Neural cell (in vitro differentiated cells): ENCODE measurements around the gene CELA2A. TPM values are rescaled to one million over a fixed set of nuclear protein-coding genes. Genes with fewer than 3 reads are reported as not detected.

Experiments
- H2AFZ ChIP-seq: fragments of 200-600, 300-800 bp; sonication (generic), shearing (Covaris generic); 2 replicates; pipeline ENCODE4 v1.6.0; 2014; ENCODE audit warnings: low read depth, mild to moderate bottlenecking, antibody characterized with exemption, low read length, moderate library complexity
- H3F3A ChIP-seq: fragments of 200-600 bp; shearing (Covaris generic); 2 replicates; pipeline ENCODE4 v1.6.1; 2016; ENCODE audit warnings: mild to moderate bottlenecking, moderate library complexity, mixed read lengths, antibody characterized with exemption, low read length; ENCODE audit not compliant: insufficient read depth, poor library complexity, severe bottlenecking
- H3K27ac ChIP-seq: fragments of 200-600, 300-800 bp; sonication (generic), shearing (Covaris generic); 2 replicates; pipeline ENCODE4 v1.5.1; 2014; ENCODE audit warnings: mild to moderate bottlenecking, low read length, moderate library complexity
- H3K27me3 ChIP-seq: fragments of 300-800, 200-600 bp; sonication (generic), shearing (Covaris generic); 2 replicates; pipeline ENCODE4 v1.6.0; 2014; ENCODE audit warnings: mild to moderate bottlenecking, low read depth, low read length, moderate library complexity; ENCODE audit not compliant: insufficient read depth
- H3K36me3 ChIP-seq: fragments of 300-800, 200-600 bp; sonication (generic), shearing (Covaris generic); 2 replicates; pipeline ENCODE4 v1.5.1; 2014; ENCODE audit warnings: mild to moderate bottlenecking, antibody characterized with exemption, low read length, moderate library complexity; ENCODE audit not compliant: insufficient read depth
- H3K4me2 ChIP-seq: fragments of 300-800, 200-600 bp; sonication (generic), shearing (Covaris generic); 2 replicates; pipeline ENCODE4 v1.6.0; 2014; ENCODE audit warnings: mild to moderate bottlenecking, low read length
- H3K4me3 ChIP-seq: fragments of 300-800, 200-600 bp; sonication (generic), shearing (Covaris generic); 2 replicates; pipeline ENCODE4 v1.5.1; 2014; ENCODE audit warnings: mild to moderate bottlenecking, low read length, moderate library complexity
- H3K79me2 ChIP-seq: fragments of 200-600 bp; shearing (Covaris generic); replicated peaks from 2 replicates; pipeline ENCODE4 v1.6.0; 2014; ENCODE audit warnings: mild to moderate bottlenecking, low read length, moderate library complexity; ENCODE audit not compliant: insufficient read depth
- H3K9ac ChIP-seq: fragments of 300-800, 200-600 bp; sonication (generic), shearing (Covaris generic); 2 replicates; pipeline ENCODE4 v1.6.1; 2016; ENCODE audit warnings: mild to moderate bottlenecking, low read length, mixed read lengths
- H3K9me2 ChIP-seq: fragments of 200-600 bp; shearing (Covaris generic); 2 replicates; pipeline ENCODE4 v1.6.1; 2016; ENCODE audit warnings: mild to moderate bottlenecking, low read length, mixed read lengths; ENCODE audit not compliant: insufficient read depth
- H3K9me3 ChIP-seq: fragments of 200-600, 300-800 bp; sonication (generic), shearing (Covaris generic); 2 replicates; pipeline ENCODE4 v1.6.1; 2016; ENCODE audit warnings: mild to moderate bottlenecking, mixed run types, low read length, moderate library complexity, mixed read lengths
- H4K20me1 ChIP-seq: fragments of 200-600 bp; shearing (Covaris generic); 2 replicates; pipeline ENCODE4 v1.6.1; 2016; ENCODE audit warnings: mild to moderate bottlenecking, mixed run types; ENCODE audit not compliant: insufficient read depth
- CTCF ChIP-seq: fragments of 450-650 bp; IDR thresholded peaks from 2 replicates; pipeline ENCODE4 v1.5.1; 2014; ENCODE audit warnings: antibody characterized with exemption, mild to moderate bottlenecking, moderate library complexity; ENCODE audit not compliant: poor library complexity, severe bottlenecking
- EP300 ChIP-seq: fragments of 450-650 bp; conservative IDR thresholded peaks from 2 replicates; pipeline ENCODE4 v1.6.1; 2014; ENCODE audit warnings: antibody characterized with exemption, mild to moderate bottlenecking, moderate library complexity; ENCODE audit not compliant: poor library complexity, severe bottlenecking
- EZH2 ChIP-seq: fragments of 200-600, 300-800 bp; shearing (Covaris generic), sonication (generic); IDR thresholded peaks from 2 replicates; pipeline ENCODE4 v1.6.1; 2014; ENCODE audit warnings: antibody characterized with exemption, low read length, borderline replicate concordance, mild to moderate bottlenecking; ENCODE audit not compliant: insufficient read depth, poor library complexity, severe bottlenecking
- MXI1 ChIP-seq: fragments of 450-650 bp; conservative IDR thresholded peaks from 2 replicates; pipeline ENCODE4 v1.6.1; 2014; ENCODE audit warnings: antibody characterized with exemption, mild to moderate bottlenecking; ENCODE audit not compliant: poor library complexity, severe bottlenecking
- POLR2AphosphoS5 ChIP-seq: IDR thresholded peaks from 2 replicates; pipeline ENCODE4 v1.6.1; 2012
- RAD21 ChIP-seq: fragments of 450-650 bp; conservative IDR thresholded peaks from 2 replicates; pipeline ENCODE4 v1.6.1; 2014; ENCODE audit warnings: antibody characterized with exemption, mild to moderate bottlenecking, moderate library complexity
- REST ChIP-seq: IDR thresholded peaks from 2 replicates; pipeline ENCODE4 v1.6.1; 2012; ENCODE audit warnings: borderline replicate concordance
- SMC3 ChIP-seq: fragments of 450-650 bp; conservative IDR thresholded peaks from 2 replicates; pipeline ENCODE4 v1.6.1; 2014; ENCODE audit warnings: antibody characterized with exemption, mild to moderate bottlenecking, moderate library complexity; ENCODE audit not compliant: poor library complexity
- TAF1 ChIP-seq: IDR thresholded peaks from 2 replicates; pipeline ENCODE4 v1.6.1; 2012; ENCODE audit warnings: low read depth
- polyA plus RNA-seq: library from polyadenylated mRNA; depleted of rRNA; stranded (reverse); fragments of >200 nt; gene quantifications from 2 replicates; pipeline ENCODE4 v1.2.3, GENCODE V29; 2014

The CELA2A gene
- polyA plus RNA-seq, 1 donor from 2014 or later, result not detected

GRCh38 chr1:15449567-15449966 lies 7.0 kb upstream of the CELA2A start:
- no peak for TF ChIP-seq POLR2AphosphoS5
- no peak for TF ChIP-seq TAF1
- TF ChIP-seq MXI1, result no peak
- no peak for TF ChIP-seq REST
- TF ChIP-seq RAD21, result no peak
- TF ChIP-seq CTCF, result no peak
- no peak for TF ChIP-seq SMC3
- no peak for TF ChIP-seq EP300
- no peak for TF ChIP-seq EZH2
- H4K20me1 ChIP-seq, result no peaks in the 10 kb centered on the region

GRCh38 chr1:15451014-15451722 lies 5.4 kb upstream of the CELA2A start:
- Histone ChIP-seq H3K27me3 (no peaks in the 10 kb centered on the region), H3F3A (no peaks in the 10 kb centered on the region), H2AFZ (no peak overlapping the region), H4K20me1 (no peaks in the 10 kb centered on the region), H3K4me2 (no peak overlapping the region), H3K9me2 (no peaks in the 10 kb centered on the region), H3K79me2 (no peaks in the 10 kb centered on the region), H3K9me3 (no peaks in the 10 kb centered on the region), H3K27ac (no peak overlapping the region), H3K36me3 (no peaks in the 10 kb centered on the region), H3K4me3 (no peak overlapping the region), H3K9ac (no peak overlapping the region)
- TF ChIP-seq EP300 (no peak), POLR2AphosphoS5 (no peak), EZH2 (no peak), TAF1 (no peak), MXI1 (no peak), CTCF (no peak), REST (no peak), RAD21 (no peak), SMC3 (no peak)

More at GRCh38 chr1:15449567-15449966, 7.0 kb upstream of the CELA2A start:
- Histone ChIP-seq H3K9me3 (no peaks in the 10 kb centered on the region), H3K79me2 (no peaks in the 10 kb centered on the region), H2AFZ (no peak overlapping the region), H3K27ac (no peak overlapping the region), H3K4me2 (no peak overlapping the region), H3K4me3 (no peak overlapping the region), H3K36me3 (no peaks in the 10 kb centered on the region), H3F3A (no peaks in the 10 kb centered on the region), H3K9ac (no peak overlapping the region), H3K9me2 (no peaks in the 10 kb centered on the region), H3K27me3 (no peaks in the 10 kb centered on the region)
